ENCODE results near the gene CLNK.
"Not testable (repeated sequence)": the region's sequence is repeated elsewhere in the genome, so short reads cannot be mapped to it uniquely, and the experiment has no call there.

The CLNK gene

GRCh38 chr4:10606483-10607155 is 77.9 kb downstream of the CLNK start:
- DNase-seq = no peak

- no peak for DNase-seq
These were observed 78.7 kb downstream of the CLNK start for GRCh38 chr4:10605746-10606482.

GRCh38 chr4:10605031-10605430 is 79.5 kb downstream of the CLNK start:
- no peak for DNase-seq

- DNase-seq = no peak
These were observed 85.0 kb downstream of the CLNK start for GRCh38 chr4:10599574-10599973.

GRCh38 chr4:10598829-10599228 is 85.7 kb downstream of the CLNK start:
- DNase-seq = no peak

- DNase-seq = no peak
These were observed 87.8 kb downstream of the CLNK start for GRCh38 chr4:10596586-10597290.

GRCh38 chr4:10593130-10593529 is 91.4 kb downstream of the CLNK start:
- DNase-seq = no peak

GRCh38 chr4:10590896-10591295 is 93.7 kb downstream of the CLNK start:
- DNase-seq = no peak

GRCh38 chr4:10589799-10590198 is 94.8 kb downstream of the CLNK start:
- DNase-seq = no peak

- no peak for DNase-seq
These were observed 95.2 kb downstream of the CLNK start for GRCh38 chr4:10589321-10589720.

GRCh38 chr4:10587697-10588096 is 96.9 kb downstream of the CLNK start:
- peak; percentile 62 for DNase-seq

- peak; percentile 62 for DNase-seq
These were observed 97.3 kb downstream of the CLNK start for GRCh38 chr4:10587296-10587695.

- DNase-seq = peak; percentile 73
These were observed 100.5 kb downstream of the CLNK start for GRCh38 chr4:10584042-10584441.

- DNase-seq = no peak
These were observed 101.6 kb downstream of the CLNK start for GRCh38 chr4:10582951-10583350.

GRCh38 chr4:10582059-10582686 is 102.4 kb downstream of the CLNK start:
- peak; percentile 71 for DNase-seq

- DNase-seq = no peak
These were observed 103.5 kb downstream of the CLNK start for GRCh38 chr4:10581022-10581421.

GRCh38 chr4:10579648-10580047 is 104.9 kb downstream of the CLNK start:
- no peak for DNase-seq

- DNase-seq = no peak
These were observed 106.8 kb downstream of the CLNK start for GRCh38 chr4:10577508-10578426.

- no peak for DNase-seq
These were observed 107.5 kb downstream of the CLNK start for GRCh38 chr4:10577018-10577417.

- DNase-seq = no peak
These were observed 108.3 kb downstream of the CLNK start for GRCh38 chr4:10576236-10576635.

GRCh38 chr4:10575414-10575813 is 109.2 kb downstream of the CLNK start:
- no peak for DNase-seq

- not testable (repeated sequence) for DNase-seq
These were observed 110.0 kb downstream of the CLNK start for GRCh38 chr4:10574553-10574952.
